Activated CD8-positive, alpha-beta memory T cell treated with anti-CD3 and anti-CD28 coated beads, Interleukin-2, amount 50 U/mL, for 48 hours (primary cell): ENCODE data around the gene TBC1D9.

Source experiments
- DNase-seq: peaks from one replicate; pipeline ENCODE4 v3.0.0-alpha.2; 2020

Gene TBC1D9

GRCh38 chr4:140644470-140645185 lies 111.6 kb downstream of the TBC1D9 start:
- DNase-seq, result no peak

- DNase-seq, result no peak
Observed at GRCh38 chr4:140643571-140644055, 112.6 kb downstream of the TBC1D9 start.

- no peak for DNase-seq
Observed at GRCh38 chr4:140642674-140643437, 113.3 kb downstream of the TBC1D9 start.

GRCh38 chr4:140641789-140642439 lies 114.3 kb downstream of the TBC1D9 start:
- DNase-seq, result no peak

GRCh38 chr4:140641105-140641555 lies 115.1 kb downstream of the TBC1D9 start:
- no peak for DNase-seq

GRCh38 chr4:140640150-140640748 lies 115.9 kb downstream of the TBC1D9 start:
- DNase-seq, result no peak

GRCh38 chr4:140639066-140639465 lies 117.1 kb downstream of the TBC1D9 start:
- DNase-seq, result no peak

- DNase-seq, result no peak
Observed at GRCh38 chr4:140637836-140638235, 118.3 kb downstream of the TBC1D9 start.

- no peak for DNase-seq
Observed at GRCh38 chr4:140635606-140636005, 120.6 kb downstream of the TBC1D9 start.

GRCh38 chr4:140633951-140634350 lies 122.2 kb downstream of the TBC1D9 start:
- no peak for DNase-seq

GRCh38 chr4:140633124-140633523 lies 123.1 kb downstream of the TBC1D9 start:
- no peak for DNase-seq

GRCh38 chr4:140630246-140630645 lies 125.9 kb downstream of the TBC1D9 start:
- no peak for DNase-seq

- DNase-seq, result no peak
Observed at GRCh38 chr4:140628016-140628415, 128.2 kb downstream of the TBC1D9 start.

- DNase-seq, result no peak
Observed at GRCh38 chr4:140626661-140627376, 129.4 kb downstream of the TBC1D9 start.

- no peak for DNase-seq
Observed at GRCh38 chr4:140622333-140622958, 133.7 kb downstream of the TBC1D9 start.

- no peak for DNase-seq
Observed at GRCh38 chr4:140621161-140621560, 135.0 kb downstream of the TBC1D9 start.

- DNase-seq, result no peak
Observed at GRCh38 chr4:140617499-140618248, 138.5 kb downstream of the TBC1D9 start.

- DNase-seq, result no peak
Observed at GRCh38 chr4:140615451-140615850, 140.7 kb downstream of the TBC1D9 start.

- no peak for DNase-seq
Observed at GRCh38 chr4:140612357-140612756, 143.8 kb downstream of the TBC1D9 start.

- DNase-seq, result no peak
Observed at GRCh38 chr4:140611854-140612253, 144.3 kb downstream of the TBC1D9 start.
